HG03457 (cell line): Measurements from ENCODE around the gene SMAD3.

Experiments
- ATAC-seq: cut with Tn5 transposase; IDR thresholded peaks from one replicate; pipeline ENCODE4 v1.9.1; 2021; ENCODE audit warnings: moderate number of reproducible peaks; ENCODE audit not compliant: unreplicated experiment

SMAD3 gene

GRCh38 chr15:67192185-67192820, 126.9 kb downstream of the SMAD3 start:
- no peak for ATAC-seq

- no peak for ATAC-seq
These were observed 128.0 kb downstream of the SMAD3 start for GRCh38 chr15:67193223-67193990.

- no peak for ATAC-seq
These were observed 129.0 kb downstream of the SMAD3 start for GRCh38 chr15:67194171-67195114.

- no peak for ATAC-seq
These were observed 129.9 kb downstream of the SMAD3 start for GRCh38 chr15:67195305-67195704.

- no peak for ATAC-seq
These were observed 130.8 kb downstream of the SMAD3 start for GRCh38 chr15:67196222-67196621.

GRCh38 chr15:67196672-67197363, 131.4 kb downstream of the SMAD3 start:
- ATAC-seq, result no peak

- no peak for ATAC-seq
These were observed 131.9 kb downstream of the SMAD3 start for GRCh38 chr15:67197364-67197695.

GRCh38 chr15:67198157-67198754, 132.9 kb downstream of the SMAD3 start:
- no peak for ATAC-seq

- no peak for ATAC-seq
These were observed 134.0 kb downstream of the SMAD3 start for GRCh38 chr15:67199391-67199790.

- no peak for ATAC-seq
These were observed 134.7 kb downstream of the SMAD3 start for GRCh38 chr15:67199881-67200763.

GRCh38 chr15:67201136-67201535, 135.7 kb downstream of the SMAD3 start:
- no peak for ATAC-seq

GRCh38 chr15:67202091-67202490, 136.7 kb downstream of the SMAD3 start:
- no peak for ATAC-seq

- no peak for ATAC-seq
These were observed 137.6 kb downstream of the SMAD3 start for GRCh38 chr15:67202991-67203390.

GRCh38 chr15:67207555-67208207, 142.3 kb downstream of the SMAD3 start:
- ATAC-seq, result no peak

- ATAC-seq, result no peak
These were observed 143.0 kb downstream of the SMAD3 start for GRCh38 chr15:67208396-67208795.

GRCh38 chr15:67210555-67211168, 145.3 kb downstream of the SMAD3 start:
- ATAC-seq, result no peak

GRCh38 chr15:67212684-67213367, 147.4 kb downstream of the SMAD3 start:
- ATAC-seq, result no peak

GRCh38 chr15:67215102-67215501, 149.7 kb downstream of the SMAD3 start:
- no peak for ATAC-seq
